HEK293T (cell line): ENCODE measurements around the gene ITPRIP.
A peak's percentile ranks its signal among the peaks of the same experiment; 100 is the strongest.

ENCODE experiments used
- CTCF ChIA-PET: fragments of 350-600 bp; formaldehyde crosslinking; extraction: SDS; loops from one replicate; lab custom pipeline; 2021; ENCODE audit warnings: antibody characterized with exemption, inconsistent platforms; lab: Yijun Ruan, JAX
- POLR2A ChIA-PET: fragments of 350-600 bp; formaldehyde crosslinking; extraction: SDS; loops from one replicate; lab custom pipeline; 2020; ENCODE audit warnings: antibody characterized with exemption, inconsistent platforms; lab: Yijun Ruan, JAX
- DNase-seq: peaks from one replicate; pipeline ENCODE4 v3.0.0; 2012; ENCODE audit warnings: mixed read lengths; ENCODE audit errors: extremely low spot score
- ARNT ChIP-seq: fragments of 450-650 bp; IDR thresholded peaks from 2 replicates; pipeline ENCODE4 v1.6.1; 2017; ENCODE audit warnings: mild to moderate bottlenecking
- BHLHE40 ChIP-seq: fragments of 450-650 bp; IDR thresholded peaks from 2 replicates; pipeline ENCODE4 v1.6.1; 2016; ENCODE audit warnings: mild to moderate bottlenecking, moderate library complexity, borderline replicate concordance
- CTBP1 ChIP-seq: fragments of 450-650 bp; IDR thresholded peaks from 2 replicates; pipeline ENCODE4 v1.6.1; 2016; ENCODE audit warnings: borderline replicate concordance
- ELF4 ChIP-seq: fragments of 450-650 bp; IDR thresholded peaks from 2 replicates; pipeline ENCODE4 v1.6.1; 2017; ENCODE audit warnings: antibody characterized with exemption
- FOXA1 ChIP-seq: fragments of 450-650 bp; IDR thresholded peaks from 2 replicates; pipeline ENCODE4 v1.6.1; 2016; ENCODE audit warnings: mild to moderate bottlenecking
- FOXK2 ChIP-seq: fragments of 450-650 bp; IDR thresholded peaks from 2 replicates; pipeline ENCODE4 v1.6.1; 2016; ENCODE audit warnings: mild to moderate bottlenecking
- FOXM1 ChIP-seq: fragments of 450-650 bp; IDR thresholded peaks from 2 replicates; pipeline ENCODE4 v1.6.1; 2017; ENCODE audit warnings: mild to moderate bottlenecking, borderline replicate concordance
- HDGF ChIP-seq: fragments of 450-650 bp; IDR thresholded peaks from 2 replicates; pipeline ENCODE4 v1.6.1; 2017; ENCODE audit warnings: antibody characterized with exemption, borderline replicate concordance
- L3MBTL2 ChIP-seq: fragments of 450-650 bp; conservative IDR thresholded peaks from 2 replicates; pipeline ENCODE4 v1.6.1; 2016; ENCODE audit warnings: mild to moderate bottlenecking
- LEF1 ChIP-seq: fragments of 450-650 bp; IDR thresholded peaks from 2 replicates; pipeline ENCODE4 v1.6.1; 2017; ENCODE audit warnings: mild to moderate bottlenecking, borderline replicate concordance
- NFRKB ChIP-seq: fragments of 450-650 bp; IDR thresholded peaks from 2 replicates; pipeline ENCODE4 v1.6.1; 2016; ENCODE audit warnings: mild to moderate bottlenecking, moderate library complexity
- PKNOX1 ChIP-seq: fragments of 450-650 bp; IDR thresholded peaks from 2 replicates; pipeline ENCODE4 v1.6.1; 2016
- SP1 ChIP-seq: fragments of 450-650 bp; IDR thresholded peaks from 2 replicates; pipeline ENCODE4 v1.6.1; 2017
- SUZ12 ChIP-seq: fragments of 450-650 bp; IDR thresholded peaks from 2 replicates; pipeline ENCODE4 v1.6.1; 2016; ENCODE audit warnings: mild to moderate bottlenecking
- TARDBP ChIP-seq: fragments of 450-650 bp; IDR thresholded peaks from 2 replicates; pipeline ENCODE4 v1.6.1; 2016
- ZNF384 ChIP-seq: fragments of 450-650 bp; IDR thresholded peaks from 2 replicates; pipeline ENCODE4 v1.6.1; 2016

Gene ITPRIP

GRCh38 chr10:104339469-104340110 lies 1.3 kb upstream of the ITPRIP start:
- CTCF ChIA-PET, result no interaction called here
- POLR2A ChIA-PET, result interaction anchor here (0.6 to 0.7 kb wide), 2 partner anchors 65 to 280 kb away, joined by 4 read pairs; no protein-coding TSS in a partner anchor
- no peak for TF ChIP-seq FOXK2
- TF ChIP-seq PKNOX1, result no peak
- TF ChIP-seq L3MBTL2, result no peak
- no peak for TF ChIP-seq TARDBP
- no peak for TF ChIP-seq CTBP1
- TF ChIP-seq NFRKB, result no peak
- no peak for TF ChIP-seq SP1
- no peak for TF ChIP-seq HDGF
- TF ChIP-seq LEF1, result no peak
- no peak for TF ChIP-seq ARNT
- no peak for TF ChIP-seq SUZ12
- no peak for TF ChIP-seq BHLHE40
- TF ChIP-seq FOXA1, result no peak
- no peak for TF ChIP-seq FOXM1
- no peak for TF ChIP-seq ELF4
- TF ChIP-seq ZNF384, result no peak
- DNase-seq, result no peak

DNA sequence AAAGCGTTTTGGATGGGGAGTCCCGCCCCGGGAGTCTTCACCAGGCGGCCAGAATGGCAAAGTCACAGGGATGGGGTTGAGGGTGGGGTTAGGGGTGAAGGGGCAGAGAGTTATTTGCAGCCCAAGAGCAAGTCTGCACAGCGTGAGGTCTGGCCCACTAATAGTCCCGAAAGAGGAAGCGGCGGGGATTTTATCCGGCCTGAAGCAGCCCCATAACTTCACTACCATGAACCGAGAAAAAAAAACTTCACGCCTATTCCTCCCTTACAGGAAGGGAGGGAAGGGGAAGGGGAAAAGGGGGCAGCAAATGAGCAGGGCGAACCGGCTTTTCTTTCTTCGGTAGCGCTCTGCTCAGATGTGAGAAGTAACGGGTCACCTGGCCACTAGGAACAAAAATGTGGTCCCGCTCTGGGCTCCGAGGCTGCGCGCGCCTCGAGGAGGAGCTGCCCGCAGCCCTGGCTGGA lies 712 bp downstream of the ITPRIP start:
- ChIA-PET POLR2A (interaction anchor here (0.7 to 1.7 kb wide), 6 partner anchors 8 to 64 kb away, joined by 3 to 4 read pairs (median 3); no protein-coding TSS in a partner anchor), CTCF (interaction anchor here (0.9 to 1.5 kb wide), 5 partner anchors 10 to 63 kb away, joined by 3 to 5 read pairs (median 3); no protein-coding TSS in a partner anchor)
- TF ChIP-seq TARDBP, result no peak
- no peak for TF ChIP-seq LEF1
- TF ChIP-seq CTBP1, result no peak
- TF ChIP-seq FOXK2, result no peak
- TF ChIP-seq ARNT, result no peak
- no peak for TF ChIP-seq FOXA1
- no peak for TF ChIP-seq NFRKB
- TF ChIP-seq BHLHE40, result no peak
- TF ChIP-seq ELF4, result no peak
- TF ChIP-seq SUZ12, result no peak
- no peak for TF ChIP-seq L3MBTL2
- no peak for TF ChIP-seq HDGF
- no peak for TF ChIP-seq SP1
- no peak for TF ChIP-seq ZNF384
- TF ChIP-seq PKNOX1, result no peak
- TF ChIP-seq FOXM1, result no peak
- peak; percentile 63 for DNase-seq

DNA sequence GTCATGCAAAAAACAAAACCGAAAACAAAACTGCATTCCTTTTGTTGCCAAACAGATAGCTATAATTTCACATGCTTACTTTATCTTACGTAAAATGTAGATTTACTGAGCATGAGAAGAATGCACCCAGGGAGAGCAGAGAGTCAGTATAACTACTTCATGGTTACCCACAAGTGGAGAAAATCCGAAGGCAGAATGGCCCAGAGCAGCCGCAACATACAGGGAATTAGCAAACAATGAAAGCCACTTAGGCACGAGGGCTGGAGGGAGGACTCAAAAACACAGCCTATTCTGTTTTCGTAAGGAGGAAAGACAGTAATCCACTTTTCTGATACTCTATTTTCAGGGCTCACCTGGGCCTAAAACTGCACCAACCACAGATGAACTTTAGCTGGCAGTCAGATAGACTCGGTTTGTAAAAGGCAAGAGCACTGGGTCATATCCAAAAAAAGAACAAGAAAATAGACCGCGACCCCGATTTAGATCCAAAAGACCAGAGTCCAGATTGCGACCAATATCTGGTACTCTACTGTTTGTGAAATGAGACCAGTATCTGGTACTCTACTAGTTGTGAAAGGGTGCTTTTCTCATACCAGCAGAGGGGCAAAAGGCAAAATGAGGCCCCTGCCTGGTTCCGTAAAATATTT lies 1.3 kb downstream of the ITPRIP start:
- CTCF ChIA-PET, result interaction anchor here (0.9 to 1.2 kb wide), 3 partner anchors 10 to 16 kb away, joined by 3 read pairs; partner anchors contain the start of gene CFAP58
- POLR2A ChIA-PET, result interaction anchor here (1.1 kb wide), 1 partner anchor 63 kb away, joined by 4 read pairs; no protein-coding TSS in a partner anchor
- DNase-seq, result no peak
- TF ChIP-seq FOXA1 (no peak), LEF1 (no peak), ELF4 (no peak), FOXK2 (no peak), SUZ12 (no peak), CTBP1 (no peak), NFRKB (no peak), TARDBP (no peak), BHLHE40 (no peak), HDGF (no peak), ZNF384 (no peak)

- no peak for DNase-seq
- TF ChIP-seq BHLHE40, result no peak
- TF ChIP-seq SUZ12, result no peak
- no peak for TF ChIP-seq PKNOX1
- no peak for TF ChIP-seq FOXK2
- no peak for TF ChIP-seq ELF4
- TF ChIP-seq LEF1, result no peak
- no peak for TF ChIP-seq HDGF
- no peak for TF ChIP-seq FOXA1
- TF ChIP-seq SP1, result no peak
- TF ChIP-seq CTBP1, result no peak
- TF ChIP-seq TARDBP, result no peak
- ChIA-PET POLR2A (no interaction called here), CTCF (no interaction called here)
These were observed 3.2 kb downstream of the ITPRIP start for GRCh38 chr10:104334965-104335650.

GRCh38 chr10:104334561-104334960 lies 3.7 kb downstream of the ITPRIP start:
- TF ChIP-seq LEF1 (no peak), BHLHE40 (no peak), ZNF384 (no peak), ELF4 (no peak), CTBP1 (no peak)
- ChIA-PET POLR2A (no interaction called here), CTCF (no interaction called here)
- DNase-seq, result no peak
